ENCODE results near the gene SRP9.

GRCh38 chr1:225767634-225768540 lies 9.7 kb upstream of the SRP9 start:
- TF ChIP-seq CTCF (IDR thresholded peaks at IDR 0.05) (no peak), POLR2AphosphoS5 (IDR thresholded peaks at IDR 0.05) (peak in 1 of 2 donors; percentile 13), POLR2A (IDR thresholded peaks at IDR 0.05; ENCODE audit: low read depth) (no peak)
